GM04504 (cell line): ENCODE measurements around the gene CTNND2.

ENCODE experiments used
- DNase-seq: peaks from one replicate; pipeline ENCODE4 v3.0.0-alpha.2; 2012; ENCODE audit warnings: low read depth

Gene CTNND2

DNA sequence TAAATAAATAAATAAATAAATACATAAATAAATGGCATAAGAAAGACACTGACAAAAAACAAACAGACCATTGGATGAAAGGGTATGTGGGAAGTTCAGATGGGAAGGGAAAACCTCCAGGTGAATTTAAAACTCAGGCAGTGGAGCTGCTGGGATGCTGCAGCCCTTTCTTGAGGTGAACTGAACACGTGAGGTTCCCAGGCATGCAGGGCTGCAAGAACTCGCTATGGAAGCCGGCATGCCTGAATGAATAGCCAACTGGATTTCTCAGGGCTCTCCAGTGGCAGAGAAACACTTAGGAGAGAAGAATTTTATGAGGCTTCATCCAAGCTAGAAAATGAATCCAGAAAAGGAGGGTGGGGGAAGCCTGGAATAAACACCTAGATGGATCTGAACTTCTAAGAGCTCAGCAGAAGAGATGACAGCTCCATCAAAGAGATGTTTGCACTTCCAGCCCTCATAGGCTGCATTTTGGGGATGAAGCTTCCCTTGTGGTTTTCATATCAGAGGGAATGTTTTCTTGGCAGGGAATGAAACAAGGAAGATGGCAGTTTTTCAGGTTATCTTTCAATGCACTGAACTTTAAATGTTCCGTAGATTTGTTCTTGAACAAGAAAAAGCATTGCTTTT lies 919.0 kb downstream of the CTNND2 start:
- no peak for DNase-seq

DNA sequence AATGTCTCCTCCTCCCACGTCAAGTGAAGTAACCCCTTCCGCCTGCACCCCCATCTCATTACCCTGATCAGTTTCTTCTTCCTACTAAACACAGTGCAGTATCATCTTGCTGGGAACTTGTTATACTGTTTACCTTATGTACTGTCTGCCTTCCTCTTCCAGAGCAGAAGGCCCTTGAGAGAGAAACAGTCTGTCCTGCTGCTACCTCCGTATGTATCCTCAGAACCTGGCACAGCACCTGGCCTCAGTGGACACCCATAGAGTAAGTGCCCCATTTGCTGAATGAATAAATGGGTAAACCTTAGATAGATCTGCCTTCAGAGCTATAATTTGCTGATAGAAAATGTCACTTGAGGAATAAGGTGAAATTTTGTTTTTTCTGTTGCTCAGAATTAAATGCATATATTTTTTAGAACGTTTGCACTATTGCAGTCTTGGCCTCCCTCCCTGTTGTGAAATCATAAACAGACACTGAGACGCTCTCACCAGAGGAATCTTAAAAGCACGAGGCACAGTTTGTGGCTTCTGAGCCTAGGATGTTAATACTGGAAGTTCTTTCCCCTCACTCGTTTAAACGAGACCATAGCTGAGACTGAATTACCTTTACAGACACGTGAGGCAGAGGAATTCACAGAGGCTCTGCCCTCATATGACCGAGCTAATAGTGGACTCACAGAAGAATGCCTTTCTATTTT lies 920.1 kb downstream of the CTNND2 start:
- no peak for DNase-seq

DNA sequence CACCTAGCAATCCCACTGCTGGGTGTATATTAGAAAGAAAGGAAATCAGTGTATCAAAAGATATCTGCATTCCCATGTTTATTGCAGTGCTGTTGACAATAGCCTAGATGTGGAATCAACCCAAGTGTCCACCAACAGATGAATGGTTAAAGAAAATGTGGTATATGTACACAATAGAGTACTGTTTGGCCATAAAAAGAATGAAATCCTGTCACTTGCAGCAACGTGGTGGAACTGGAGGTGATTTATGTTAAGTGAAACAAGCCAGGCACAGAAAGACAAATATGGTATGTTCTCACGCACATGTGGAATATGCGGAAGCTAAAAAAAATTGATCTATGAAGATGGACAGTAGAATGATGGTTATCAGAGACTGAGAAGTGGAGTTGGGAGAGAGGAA lies 921.6 kb downstream of the CTNND2 start:
- DNase-seq: no peak

DNA sequence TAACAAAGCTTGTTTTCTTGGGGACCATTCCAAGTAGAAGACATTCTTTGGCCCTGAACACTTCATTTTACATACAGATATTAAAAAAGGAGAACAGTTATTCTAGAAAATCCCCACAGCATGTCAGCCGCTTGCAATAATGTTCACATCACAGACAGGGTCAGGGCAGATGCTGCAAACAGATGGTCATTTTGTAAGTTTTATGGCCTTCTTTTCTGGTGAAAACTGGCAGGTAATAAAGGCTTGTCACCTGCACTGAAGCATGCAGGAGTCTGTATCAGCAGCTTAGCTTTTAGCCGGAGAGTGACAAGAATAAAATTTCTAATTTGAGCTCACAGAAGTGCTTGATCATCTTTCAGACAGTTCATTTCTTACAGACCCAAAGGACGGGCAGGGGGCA lies 922.3 kb downstream of the CTNND2 start:
- no peak for DNase-seq

DNA sequence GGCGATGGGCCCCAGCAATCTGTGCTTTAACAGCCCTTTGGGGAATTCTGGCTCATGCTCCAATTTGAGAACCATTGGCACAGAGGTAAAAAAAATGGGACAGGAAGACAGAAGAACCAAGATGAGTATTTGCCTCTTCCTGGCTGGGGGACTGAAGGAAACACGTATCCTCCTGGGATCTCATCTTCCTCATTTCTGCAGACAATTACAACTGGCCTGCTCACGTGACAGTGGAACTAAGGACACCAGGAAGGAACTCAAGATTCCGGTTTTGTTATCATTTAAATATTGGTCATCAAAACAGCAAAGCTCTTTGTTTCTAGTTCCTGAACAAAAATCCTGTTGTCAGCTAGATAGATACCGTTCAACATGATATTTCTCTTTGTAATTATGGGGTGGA lies 927.2 kb downstream of the CTNND2 start:
- DNase-seq: no peak

DNA sequence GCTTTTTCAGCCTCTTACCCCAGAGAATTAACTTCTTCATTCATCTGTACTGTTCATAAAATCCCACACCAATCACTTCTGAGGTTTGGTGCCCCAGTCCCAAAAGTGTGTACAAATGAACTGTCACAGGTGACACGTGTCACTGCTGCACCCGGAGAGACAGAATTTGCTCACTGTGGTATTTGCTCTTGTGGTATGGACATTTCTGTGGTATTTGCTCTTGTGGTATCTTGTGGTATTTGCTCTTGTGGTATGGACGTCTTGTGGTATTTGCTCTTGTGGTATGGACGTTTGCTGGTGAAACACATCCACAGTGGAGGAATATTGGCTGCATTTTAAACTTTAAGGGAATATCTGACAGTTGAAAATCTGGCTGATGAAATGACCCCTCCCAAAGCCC lies 928.3 kb downstream of the CTNND2 start:
- no peak for DNase-seq

DNA sequence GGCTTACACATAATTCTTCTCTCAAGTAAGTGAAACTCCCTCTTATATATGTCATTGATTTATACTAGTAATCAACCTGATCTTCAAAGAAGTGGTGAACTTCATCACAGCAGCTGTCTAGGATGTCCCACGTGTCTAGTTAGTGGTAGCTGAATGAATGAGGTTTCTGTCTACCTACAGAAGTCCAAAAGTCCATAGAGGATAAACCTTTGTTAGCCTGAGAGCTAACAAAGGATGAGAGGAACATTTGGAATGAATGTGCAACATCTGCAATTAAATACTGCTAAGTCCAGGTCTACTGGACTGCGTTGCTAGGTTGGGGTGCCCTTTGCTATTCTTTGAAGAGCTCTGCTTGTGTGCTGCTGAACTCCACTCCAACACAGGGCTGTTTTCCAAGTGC lies 929.4 kb downstream of the CTNND2 start:
- no peak for DNase-seq

DNA sequence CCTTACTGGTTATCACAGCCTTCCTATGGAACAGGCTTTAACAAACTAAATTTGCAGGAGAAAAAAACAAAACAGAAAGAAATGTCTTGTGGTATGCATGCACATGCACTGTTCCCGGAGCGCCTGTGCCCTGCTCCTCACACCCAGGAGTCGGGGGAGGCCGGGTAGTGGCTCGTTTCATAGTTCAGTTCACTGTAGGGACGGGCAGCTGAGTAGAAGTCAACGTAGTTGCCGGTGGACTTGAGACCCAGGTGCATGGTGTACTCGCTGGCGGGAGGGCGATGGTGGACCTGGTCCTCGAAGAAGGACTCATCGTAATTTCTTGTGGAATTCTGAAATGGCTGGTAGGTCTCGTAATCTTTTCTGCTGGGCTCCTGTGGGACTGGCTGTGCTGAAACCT lies 930.9 kb downstream of the CTNND2 start:
- DNase-seq: no peak

DNA sequence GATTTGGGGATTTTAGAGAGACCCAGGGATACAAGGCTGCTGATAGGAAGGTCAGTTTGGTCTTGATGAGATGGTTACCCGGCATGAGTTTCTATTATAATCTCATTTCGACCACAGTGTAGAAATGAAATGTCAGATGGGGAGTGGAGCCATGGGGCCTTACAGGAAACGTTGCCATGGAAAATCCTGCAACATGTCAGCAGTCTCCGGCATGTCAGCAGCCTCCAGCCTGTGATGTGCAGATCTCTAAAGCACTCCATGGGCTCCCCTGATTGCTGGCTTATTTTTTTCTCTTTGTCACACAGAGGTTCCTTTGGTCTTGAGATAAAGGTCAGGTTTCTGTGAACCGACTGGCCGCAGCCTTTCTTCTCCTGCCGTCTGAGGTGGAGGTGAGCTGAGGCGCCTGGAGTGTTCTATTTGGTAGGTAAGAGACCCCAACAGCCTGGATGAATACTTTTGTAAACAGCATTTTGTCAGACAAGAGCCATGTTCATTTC lies 934.5 kb downstream of the CTNND2 start:
- DNase-seq: no peak

DNA sequence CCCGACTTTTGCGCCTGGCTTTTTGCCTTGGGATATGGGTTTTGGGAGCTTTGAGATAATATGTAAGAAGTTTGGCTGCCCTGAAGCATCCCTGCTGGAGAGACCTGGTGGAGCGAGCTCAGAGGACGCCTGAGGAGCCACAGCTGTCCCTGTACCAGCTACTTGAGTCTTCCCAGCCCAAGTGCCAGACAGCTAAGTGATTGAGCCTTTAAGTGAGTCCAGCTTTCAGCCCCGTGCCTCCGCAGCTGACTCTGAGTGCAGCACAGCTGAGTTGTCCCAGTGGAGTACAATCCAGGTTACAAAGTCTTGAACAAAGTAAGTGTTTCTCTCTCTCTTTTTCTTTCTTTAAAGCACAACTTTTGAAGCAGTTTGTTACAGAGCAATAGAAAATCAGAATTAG lies 939.4 kb downstream of the CTNND2 start:
- DNase-seq: no peak

DNA sequence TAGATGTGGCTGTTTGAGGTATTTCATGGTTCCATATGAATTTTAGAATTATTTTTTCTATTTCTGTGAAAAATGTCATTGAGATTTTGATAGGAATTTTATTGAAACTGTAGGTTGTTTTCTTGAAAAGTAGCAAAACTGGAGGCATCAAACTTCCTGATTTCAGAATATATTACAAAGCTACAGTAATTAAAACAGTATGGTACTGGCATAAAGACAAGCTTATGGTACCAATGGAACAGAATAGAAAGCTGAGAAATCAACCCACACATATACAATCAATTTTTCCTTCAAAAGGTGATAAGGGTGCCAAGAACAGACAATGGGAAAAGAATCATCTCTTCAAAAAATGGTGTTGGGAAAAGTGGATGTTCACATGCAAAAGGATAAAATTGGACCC lies 945.5 kb downstream of the CTNND2 start:
- no peak for DNase-seq

DNA sequence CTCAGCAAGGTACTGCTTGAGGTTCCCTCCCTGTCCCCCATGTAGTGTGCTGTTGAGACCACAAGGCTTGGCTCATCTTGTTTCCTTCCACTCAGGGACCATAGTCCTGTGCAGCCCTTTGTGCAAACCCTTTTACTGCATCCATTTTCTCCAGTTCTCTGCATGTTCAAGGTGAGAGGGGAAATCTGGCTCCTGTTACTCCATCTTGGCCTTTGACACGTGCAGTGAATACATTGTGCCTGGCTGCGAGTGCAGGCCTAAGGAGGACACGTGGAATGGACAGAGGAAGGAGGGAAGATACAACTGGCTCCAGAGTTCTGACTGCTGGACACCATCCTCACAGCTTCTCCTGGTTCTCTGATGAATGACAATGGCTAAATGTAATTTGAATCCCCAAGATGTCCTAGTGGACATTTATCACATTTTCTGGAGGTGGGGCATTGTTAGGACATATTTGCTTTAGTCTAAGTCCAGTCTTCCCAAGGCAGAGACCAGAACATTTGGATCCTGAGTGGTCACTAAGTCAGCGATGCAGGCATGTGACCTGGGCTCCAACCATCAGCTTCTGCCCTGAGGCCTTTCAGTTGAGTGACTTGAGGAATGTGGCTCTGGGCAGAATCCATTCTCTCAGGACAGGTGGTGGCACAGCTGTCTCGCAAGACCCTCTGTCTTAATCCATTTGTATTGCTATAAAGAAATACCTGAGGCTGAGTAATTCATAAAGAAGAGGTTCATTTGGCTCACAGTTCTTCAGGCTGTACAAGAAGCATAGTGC lies 954.2 kb downstream of the CTNND2 start:
- no peak for DNase-seq

DNA sequence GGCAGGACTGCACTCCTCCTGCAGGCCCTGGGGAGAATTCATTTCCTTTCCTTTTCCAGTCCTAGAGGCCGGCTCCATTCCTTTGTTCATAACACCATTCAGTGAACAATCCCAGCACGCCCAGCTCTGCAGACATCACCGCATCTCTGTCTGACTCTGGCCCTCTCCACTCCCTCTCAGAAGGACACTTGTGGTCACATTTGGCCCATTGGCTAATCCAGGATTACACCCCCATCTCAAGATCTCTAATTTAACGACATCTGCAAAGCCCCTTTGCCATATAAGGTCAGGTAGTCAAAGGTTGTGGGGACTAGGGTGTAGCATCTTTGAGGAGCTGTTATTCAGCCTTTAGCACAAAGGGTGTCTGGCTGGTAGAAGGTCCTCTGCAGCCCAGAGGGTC lies 958.2 kb downstream of the CTNND2 start:
- DNase-seq: no peak

DNA sequence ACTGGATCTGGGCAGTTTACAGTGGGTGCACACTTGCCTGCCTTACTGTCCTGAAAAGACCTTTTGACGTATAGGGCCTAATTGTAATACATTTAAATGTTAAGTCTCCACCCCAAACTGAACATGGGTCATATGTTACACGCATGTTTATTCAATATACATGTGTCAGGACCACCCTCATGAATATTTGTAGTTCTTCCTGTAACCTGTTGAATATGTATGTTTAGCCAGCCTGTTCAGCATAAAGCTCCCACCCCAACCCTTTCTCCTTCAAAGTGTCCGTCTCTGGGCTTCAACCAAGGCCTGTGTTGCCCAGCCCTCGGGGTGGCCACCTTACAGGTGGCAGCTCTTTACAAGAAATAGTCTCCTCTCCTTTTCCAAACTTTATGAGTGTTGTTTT lies 962.3 kb downstream of the CTNND2 start:
- no peak for DNase-seq

DNA sequence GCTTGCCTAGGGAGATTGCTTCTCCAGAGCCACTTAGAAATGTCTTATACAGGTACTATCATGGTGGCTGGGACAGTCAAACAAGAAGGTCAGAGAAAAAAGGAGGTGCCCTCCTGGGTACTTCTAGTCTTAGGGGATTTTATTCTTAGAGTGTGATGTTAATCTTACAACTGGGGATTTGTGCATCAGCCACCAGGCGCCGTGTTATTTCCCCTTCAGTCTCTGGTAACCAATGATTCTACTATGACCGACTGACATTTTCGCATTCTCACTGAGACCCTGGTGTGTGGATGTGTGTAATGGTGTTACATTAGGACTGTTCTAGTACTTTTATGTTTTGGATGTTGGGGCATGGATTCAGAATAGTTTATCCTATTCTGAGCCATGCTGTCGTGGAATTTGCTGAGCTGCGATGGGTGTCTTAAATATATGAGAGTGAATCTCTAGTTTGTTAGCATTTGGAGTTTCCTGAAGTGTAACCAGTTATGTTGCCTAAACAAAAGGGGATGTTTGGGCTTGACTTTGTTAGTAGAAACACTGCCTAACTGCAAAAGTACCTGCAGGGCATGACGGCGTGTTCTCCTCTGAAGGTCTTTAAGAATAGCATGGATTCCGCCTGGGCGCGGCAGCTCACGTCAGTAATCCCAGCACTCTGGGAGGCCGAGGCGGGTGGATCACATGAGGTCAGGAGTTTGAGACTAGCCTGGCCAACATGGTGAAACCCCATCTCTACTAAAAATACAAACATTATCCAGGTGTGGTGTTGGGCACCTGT lies 968.0 kb downstream of the CTNND2 start:
- no peak for DNase-seq

DNA sequence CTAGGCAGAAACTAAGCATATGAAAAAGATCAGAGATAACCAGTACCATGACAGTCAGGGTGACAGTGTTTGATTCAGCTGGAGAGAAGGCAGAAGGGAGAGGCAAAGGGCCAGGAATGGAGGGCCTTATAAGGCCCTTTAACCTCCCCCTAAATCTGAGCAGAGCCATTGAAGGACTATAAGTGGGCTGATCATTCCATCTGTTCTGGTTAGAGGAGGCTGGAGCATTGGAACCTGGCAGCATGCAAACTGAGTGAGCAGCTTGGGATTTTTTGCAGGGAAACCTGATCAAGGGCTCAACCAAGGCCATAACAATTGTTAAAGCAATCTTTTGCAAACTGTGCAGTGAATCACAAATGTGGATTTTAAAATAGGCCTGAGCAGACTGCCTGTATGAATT lies 968.7 kb downstream of the CTNND2 start:
- DNase-seq: no peak

DNA sequence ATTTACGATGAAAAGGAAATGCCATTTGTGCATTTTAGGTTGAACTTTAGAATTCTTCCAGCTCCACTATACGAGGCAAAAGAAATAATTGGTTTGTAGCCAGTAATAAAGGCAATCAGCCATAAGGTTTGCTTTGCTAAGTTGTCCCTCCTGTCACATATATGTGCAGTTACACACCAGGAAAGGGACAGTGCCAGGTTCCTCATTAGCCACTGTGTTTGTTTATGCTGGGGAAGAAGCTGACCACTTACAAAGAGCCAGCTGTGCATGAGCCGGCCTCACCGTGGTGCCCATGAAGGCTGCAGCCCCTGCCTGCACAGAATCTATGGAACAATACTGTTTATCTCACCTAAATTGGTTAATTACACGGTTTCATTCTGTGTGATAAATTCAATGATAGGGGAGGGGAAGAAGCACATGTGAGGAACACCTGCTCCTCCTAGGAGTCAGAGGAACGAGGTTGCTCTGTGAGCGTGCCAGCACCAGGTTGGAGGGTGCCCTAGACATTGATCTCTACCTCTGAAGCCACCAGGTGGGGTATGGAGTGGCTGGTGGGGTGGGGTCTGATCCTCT lies 969.4 kb downstream of the CTNND2 start:
- no peak for DNase-seq

DNA sequence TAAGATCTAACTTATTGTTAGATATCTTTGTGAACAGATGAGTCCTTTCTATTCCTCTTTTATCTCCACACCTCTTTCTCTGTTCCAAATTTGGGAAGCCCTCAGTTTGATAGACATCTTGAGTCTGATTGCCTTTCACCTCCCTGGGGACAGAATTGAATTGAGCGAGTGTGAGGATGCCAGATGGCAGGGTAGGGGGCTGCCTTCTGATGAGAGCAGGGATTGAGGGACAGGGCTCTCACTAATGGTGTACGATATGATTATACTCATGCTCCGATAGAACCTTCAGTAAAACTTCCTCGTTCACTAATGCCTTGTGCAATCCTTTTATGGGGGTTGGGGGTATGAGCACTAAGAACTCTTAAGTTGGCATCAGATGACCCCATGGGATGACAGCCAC lies 971.1 kb downstream of the CTNND2 start:
- DNase-seq: no peak

DNA sequence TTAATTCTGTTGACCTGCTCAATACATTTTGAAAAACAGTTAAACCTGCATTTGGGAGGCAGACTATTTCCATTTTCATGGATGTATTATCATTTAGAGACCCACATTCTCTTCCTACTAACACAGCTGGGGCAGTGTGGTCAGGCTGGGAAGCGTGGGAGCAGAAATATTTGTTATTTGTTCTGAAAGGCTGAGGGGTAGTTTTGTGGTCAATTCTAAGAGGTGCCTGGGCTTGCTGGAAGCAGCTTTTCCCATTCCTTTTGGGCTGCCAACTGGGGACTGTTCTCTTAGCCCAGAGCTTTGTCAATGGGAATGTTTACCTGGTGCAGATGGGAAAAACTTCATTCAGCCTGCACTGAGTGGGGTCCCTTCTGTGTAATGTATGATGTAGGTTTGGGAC lies 971.8 kb downstream of the CTNND2 start:
- no peak for DNase-seq

DNA sequence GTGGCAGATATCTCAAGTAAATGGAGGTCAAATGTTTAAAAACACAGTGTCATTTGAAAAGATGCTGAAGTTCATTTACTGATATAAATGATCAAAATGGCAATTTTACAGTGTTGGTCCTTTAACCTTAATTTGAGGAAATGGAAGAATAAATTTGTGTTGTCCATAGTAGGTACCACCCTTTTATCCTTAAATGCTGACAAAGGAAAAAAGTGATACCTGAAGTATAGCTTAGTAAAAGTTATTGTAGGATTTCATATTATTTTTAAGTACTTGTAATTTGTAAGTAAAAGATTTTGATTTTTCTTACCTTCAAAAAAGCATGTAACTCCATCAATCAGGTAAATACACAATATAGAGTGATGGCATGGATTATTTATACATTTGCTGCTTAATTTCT lies 976.6 kb downstream of the CTNND2 start:
- no peak for DNase-seq

DNA sequence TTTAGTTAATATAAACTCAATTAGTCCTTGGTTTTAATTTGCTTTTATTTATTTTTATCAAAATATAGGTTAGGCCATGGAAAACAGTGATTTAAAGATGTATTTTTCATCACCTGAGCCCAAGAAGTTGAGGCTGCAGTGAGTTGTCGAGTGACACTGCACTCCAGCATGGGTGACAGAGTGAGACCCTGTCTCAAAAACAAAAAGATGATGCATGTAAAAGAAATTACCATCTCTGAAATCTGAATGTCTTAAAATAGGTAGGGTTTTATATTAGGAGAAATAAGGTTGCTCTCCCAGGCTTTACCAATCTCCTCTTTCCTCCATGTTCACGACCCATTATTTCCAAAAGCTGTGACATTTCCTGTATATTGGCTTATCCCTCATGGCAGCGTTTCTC lies 980.9 kb downstream of the CTNND2 start:
- DNase-seq: no peak
